Left ventricle myocardium inferior (tissue), 1 donor: ENCODE measurements around the gene C2CD4B. TPM values are rescaled to one million over a fixed set of nuclear protein-coding genes. Genes with fewer than 3 reads are reported as not detected.

Experiments used
- DNase-seq: peaks from one replicate; pipeline ENCODE4 v3.0.0-alpha.2; 2020
- H3K27ac ChIP-seq: fragments of 200-600 bp; replicated peaks from 2 replicates; pipeline ENCODE4 v1.8.0; 2021
- H3K27me3 ChIP-seq: fragments of 200-600 bp; 2 replicates; pipeline ENCODE4 v1.8.0; 2021; ENCODE audit warnings: low read depth
- H3K36me3 ChIP-seq: fragments of 200-600 bp; 2 replicates; pipeline ENCODE4 v1.8.0; 2021
- H3K4me1 ChIP-seq: fragments of 200-600 bp; 2 replicates; pipeline ENCODE4 v1.8.0; 2021
- H3K4me3 ChIP-seq: fragments of 200-600 bp; 2 replicates; pipeline ENCODE4 v1.8.0; 2021; ENCODE audit warnings: mild to moderate bottlenecking, moderate library complexity
- H3K9me3 ChIP-seq: fragments of 200-600 bp; replicated peaks from 2 replicates; pipeline ENCODE4 v1.8.0; 2021
- intact Hi-C: fragments of 100-400 bp; cut with micrococcal nuclease; formaldehyde crosslinking; loops from one replicate; pipeline ENCODE4 v1.11.0; 2022
- total RNA-seq: library from RNA; stranded (reverse); fragmentation: NEBNext Ultra II Directional; extraction: Animal tissue kit (Norgen Biotek cat#: 25700); gene quantifications from one replicate; pipeline ENCODE4 v1.2.1, GENCODE V29; 2021
- TF ChIP-seq, protein P1 (sequence below): fragments of 200-600 bp; IDR thresholded peaks from 2 replicates; pipeline ENCODE4 v1.8.0; 2021; ENCODE audit warnings: antibody characterized with exemption, mild to moderate bottlenecking, borderline replicate concordance
- donor health status: DM: no; HTN: yes; CAD: no; lungs with severe emphysema.

Gene C2CD4B
- total RNA-seq, 1 donor from 2014 or later, result 1.9 TPM

DNA sequence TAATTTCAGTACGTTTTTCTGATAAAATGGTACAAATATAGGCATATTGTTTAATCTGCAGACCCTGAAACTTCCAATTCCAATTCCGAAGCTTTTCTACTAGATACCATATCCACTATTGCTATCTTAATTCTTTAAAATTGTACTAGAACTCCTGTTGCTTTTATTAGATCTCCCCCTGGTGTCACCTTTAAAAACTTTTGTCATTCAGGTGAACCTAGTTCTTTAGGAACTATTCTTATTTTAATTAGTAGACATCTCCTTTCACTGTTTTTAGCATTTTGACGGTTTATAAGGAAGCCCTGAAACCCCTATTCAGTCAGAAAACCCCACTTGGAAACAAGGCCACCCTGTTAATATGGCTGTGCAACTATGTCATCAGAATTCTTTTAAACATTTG, 22.3 kb downstream of the C2CD4B start:
- no peaks in the 10 kb centered on the region for H3K27me3 ChIP-seq
- no peaks in the 10 kb centered on the region for H3K9me3 ChIP-seq
- no peak overlapping the region for H3K4me3 ChIP-seq
- intact Hi-C loops, result no loop called here
- TF ChIP-seq, protein P1, sequence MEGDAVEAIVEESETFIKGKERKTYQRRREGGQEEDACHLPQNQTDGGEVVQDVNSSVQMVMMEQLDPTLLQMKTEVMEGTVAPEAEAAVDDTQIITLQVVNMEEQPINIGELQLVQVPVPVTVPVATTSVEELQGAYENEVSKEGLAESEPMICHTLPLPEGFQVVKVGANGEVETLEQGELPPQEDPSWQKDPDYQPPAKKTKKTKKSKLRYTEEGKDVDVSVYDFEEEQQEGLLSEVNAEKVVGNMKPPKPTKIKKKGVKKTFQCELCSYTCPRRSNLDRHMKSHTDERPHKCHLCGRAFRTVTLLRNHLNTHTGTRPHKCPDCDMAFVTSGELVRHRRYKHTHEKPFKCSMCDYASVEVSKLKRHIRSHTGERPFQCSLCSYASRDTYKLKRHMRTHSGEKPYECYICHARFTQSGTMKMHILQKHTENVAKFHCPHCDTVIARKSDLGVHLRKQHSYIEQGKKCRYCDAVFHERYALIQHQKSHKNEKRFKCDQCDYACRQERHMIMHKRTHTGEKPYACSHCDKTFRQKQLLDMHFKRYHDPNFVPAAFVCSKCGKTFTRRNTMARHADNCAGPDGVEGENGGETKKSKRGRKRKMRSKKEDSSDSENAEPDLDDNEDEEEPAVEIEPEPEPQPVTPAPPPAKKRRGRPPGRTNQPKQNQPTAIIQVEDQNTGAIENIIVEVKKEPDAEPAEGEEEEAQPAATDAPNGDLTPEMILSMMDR, result no peak
- no peaks in the 10 kb centered on the region for H3K4me1 ChIP-seq
- no peaks in the 10 kb centered on the region for H3K36me3 ChIP-seq
- H3K27ac ChIP-seq, result no peak overlapping the region
- DNase-seq, result no peak

DNA sequence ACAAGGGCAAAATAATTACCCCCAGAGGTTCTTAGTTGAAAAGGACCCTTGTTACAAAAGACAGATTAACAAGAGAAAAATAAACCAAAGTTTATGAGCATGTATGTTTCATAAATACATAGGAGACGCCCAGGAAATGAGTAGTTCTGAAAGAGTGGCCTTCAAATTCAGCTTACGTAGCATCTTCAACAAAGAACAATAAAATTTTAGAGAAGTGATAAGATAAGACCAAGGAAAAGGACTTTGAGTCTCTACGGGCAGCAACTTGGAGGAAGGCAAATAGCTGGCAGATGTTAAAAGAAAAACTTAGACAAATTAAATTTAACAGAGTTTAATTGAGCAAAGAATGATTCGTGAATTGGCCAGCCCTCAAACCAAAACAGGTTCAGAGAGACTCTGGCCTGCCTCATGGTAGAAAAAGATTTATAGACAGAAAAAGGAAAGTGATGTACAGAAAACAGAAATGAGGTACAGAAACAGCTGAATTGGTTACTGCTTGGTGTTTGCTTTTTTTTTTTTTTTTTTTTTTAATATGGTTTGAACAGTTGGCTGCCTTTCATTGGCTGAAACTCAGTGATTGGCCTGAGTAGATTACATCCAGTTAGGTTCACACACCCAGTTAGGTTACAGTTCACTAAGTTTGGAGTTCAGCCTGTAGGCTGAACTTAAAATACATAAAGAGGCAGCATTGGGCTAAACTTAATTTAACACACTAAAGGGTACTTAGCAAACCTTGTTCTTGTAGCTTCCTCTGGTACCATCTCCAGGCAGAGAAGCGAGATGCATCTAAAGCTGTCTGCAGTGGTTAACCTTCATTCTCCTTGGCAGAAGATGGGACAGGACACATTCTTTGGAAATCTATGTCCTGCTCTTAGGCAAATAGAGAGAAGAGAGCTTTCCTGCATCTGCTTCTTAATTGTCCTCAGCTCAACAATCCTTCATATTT, 23.2 kb downstream of the C2CD4B start:
- Histone ChIP-seq H3K36me3 (no peaks in the 10 kb centered on the region), H3K9me3 (no peaks in the 10 kb centered on the region), H3K27me3 (no peaks in the 10 kb centered on the region), H3K4me3 (no peak overlapping the region), H3K27ac (no peak overlapping the region), H3K4me1 (no peaks in the 10 kb centered on the region)
- DNase-seq, result no peak
- TF ChIP-seq, protein P1, result no peak
- intact Hi-C loops, result no loop called here

DNA sequence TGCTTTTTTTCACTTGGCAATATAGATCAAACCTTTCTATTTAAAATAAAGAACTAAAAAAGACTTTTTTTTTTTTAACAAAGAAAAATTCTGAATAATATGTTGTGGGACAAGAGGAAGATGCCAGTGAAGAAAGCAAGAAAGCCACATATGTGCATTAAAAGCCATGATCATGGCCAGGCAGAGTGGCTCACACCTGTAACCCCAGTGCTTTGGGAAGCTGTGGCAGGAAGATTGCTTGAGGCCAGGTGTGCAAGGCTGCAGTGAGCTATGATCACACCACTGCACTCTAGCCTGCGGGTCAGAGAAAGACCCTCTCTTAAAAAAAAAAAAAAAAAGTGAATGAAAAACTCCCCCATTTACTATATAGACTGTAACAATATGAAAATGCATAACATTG, 23.9 kb downstream of the C2CD4B start:
- H3K27me3 ChIP-seq, result no peaks in the 10 kb centered on the region
- H3K36me3 ChIP-seq, result no peaks in the 10 kb centered on the region
- no peak overlapping the region for H3K27ac ChIP-seq
- intact Hi-C loops, result no loop called here
- H3K9me3 ChIP-seq, result no peaks in the 10 kb centered on the region
- no peak overlapping the region for H3K4me3 ChIP-seq
- TF ChIP-seq, protein P1, result no peak
- DNase-seq, result no peak
- no peaks in the 10 kb centered on the region for H3K4me1 ChIP-seq

DNA sequence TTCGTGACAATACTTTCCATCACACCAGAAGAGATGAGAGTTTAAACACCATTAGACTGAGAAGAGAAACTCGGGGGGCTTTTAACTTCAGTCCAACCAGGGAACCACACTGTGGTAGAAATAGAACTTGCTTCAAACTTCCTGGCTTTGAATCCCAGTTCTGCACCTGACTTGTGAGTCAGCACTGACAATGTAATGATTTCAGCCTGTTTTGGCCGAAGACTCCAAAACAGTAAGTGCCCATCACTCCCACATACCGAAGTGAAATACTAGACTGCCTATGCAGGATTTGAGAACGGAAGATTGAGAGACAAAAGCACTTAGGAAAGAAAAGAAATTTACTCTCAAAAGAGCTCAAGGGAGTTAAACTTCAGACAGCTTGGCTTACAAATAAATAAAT, 27.0 kb downstream of the C2CD4B start:
- TF ChIP-seq, protein P1, result no peak
- no peak overlapping the region for H3K4me3 ChIP-seq
- H3K27me3 ChIP-seq, result no peaks in the 10 kb centered on the region
- H3K27ac ChIP-seq, result no peak overlapping the region
- H3K9me3 ChIP-seq, result no peaks in the 10 kb centered on the region
- intact Hi-C loops, result no loop called here
- no peak for DNase-seq
- H3K36me3 ChIP-seq, result no peaks in the 10 kb centered on the region
- H3K4me1 ChIP-seq, result no peaks in the 10 kb centered on the region

DNA sequence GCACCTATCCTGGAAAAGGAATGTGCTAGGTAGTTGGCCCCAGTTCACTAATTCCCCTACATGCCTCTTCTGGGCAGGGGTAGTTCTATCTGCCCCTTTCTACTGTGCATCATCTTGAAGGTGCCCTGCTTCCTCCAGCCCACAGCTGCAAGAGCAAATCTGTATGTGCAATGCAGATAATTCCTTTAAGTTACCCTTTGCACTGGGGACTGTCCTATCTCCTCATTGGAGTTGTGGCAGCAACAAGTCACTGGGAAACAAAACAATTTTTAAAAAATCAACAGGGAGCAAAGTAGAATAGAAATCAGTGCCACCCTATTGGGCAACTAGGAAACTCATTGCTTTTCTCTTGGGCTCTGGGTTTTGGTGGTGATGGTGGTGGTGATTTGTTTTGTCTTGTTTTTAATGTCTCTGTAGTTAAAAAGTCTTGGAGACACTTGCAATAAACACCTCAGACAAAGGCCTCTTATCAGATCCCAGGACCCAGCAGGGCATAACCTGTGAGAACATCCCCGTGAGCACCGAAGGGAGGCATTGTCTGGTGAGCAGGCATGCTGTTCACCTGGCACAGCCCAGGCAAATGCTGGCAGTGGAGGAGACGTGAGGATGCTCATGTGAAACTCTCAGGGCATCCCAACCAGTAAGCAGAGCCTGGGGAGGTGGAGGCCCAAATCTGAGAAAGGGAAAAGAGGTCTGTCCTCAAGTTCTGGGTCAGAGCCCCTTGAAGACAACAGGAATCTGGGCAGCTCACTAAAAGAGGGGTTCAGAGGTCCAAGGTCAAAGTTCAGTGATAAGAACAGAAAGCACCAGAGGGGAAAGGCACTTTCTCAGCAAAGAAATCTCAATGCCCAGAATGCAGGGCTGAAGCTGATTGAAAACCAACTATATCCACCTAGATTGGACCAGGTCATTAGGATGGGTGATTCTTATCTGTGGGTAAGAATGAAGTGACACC, 27.9 kb downstream of the C2CD4B start:
- no peaks in the 10 kb centered on the region for H3K9me3 ChIP-seq
- intact Hi-C loops, result no loop called here
- H3K36me3 ChIP-seq, result no peaks in the 10 kb centered on the region
- H3K4me1 ChIP-seq, result no peaks in the 10 kb centered on the region
- no peak for DNase-seq
- TF ChIP-seq, protein P1, result no peak
- no peaks in the 10 kb centered on the region for H3K27me3 ChIP-seq
- no peak overlapping the region for H3K4me3 ChIP-seq
- no peak overlapping the region for H3K27ac ChIP-seq
